Sigmoid colon (tissue), 7 donors: ENCODE measurements around the gene XAB2. TPM values are rescaled to one million over a fixed set of nuclear protein-coding genes. Genes with fewer than 3 reads are reported as not detected.
A peak's percentile ranks its signal among the peaks of the same experiment; 100 is the strongest.

Source experiments
- DNase-seq: peaks from one replicate; pipeline ENCODE4 v3.0.0-alpha.2; 2019
- H3K27ac ChIP-seq, 4 donors: fragments of 200-600 bp; sonication (generic); one replicate each; pipeline ENCODE4 v1.5.1; 2016 to 2019; ENCODE audit warnings: mild to moderate bottlenecking in 1 of 4
- H3K27me3 ChIP-seq, 3 donors: fragments of 200-600 bp; sonication (generic); one replicate each; pipeline ENCODE4 v1.5.1; 2019; ENCODE audit warnings: mild to moderate bottlenecking in 1 of 3
- H3K36me3 ChIP-seq, 4 donors: fragments of 200-600 bp; sonication (generic); one replicate each; pipeline ENCODE4 v1.5.1; 2016 to 2019
- H3K4me1 ChIP-seq, 4 donors: fragments of 200-600 bp; sonication (generic); one replicate each; pipeline ENCODE4 v1.5.1; 2017 to 2019
- H3K4me3 ChIP-seq, 4 donors: fragments of 200-600 bp; sonication (generic); one replicate each; pipeline ENCODE4 v1.5.1; 2017 to 2019; ENCODE audit warnings: mild to moderate bottlenecking in 2 of 4, moderate library complexity in 1 of 4
- H3K9me3 ChIP-seq, 4 donors: fragments of 200-600 bp in 3 of 4; sonication (generic) in 3 of 4; one replicate each; pipeline versions ENCODE4 v1.5.1 to v1.6.1; 2013 to 2019
- EP300 ChIP-seq, 4 donors: sonication (generic); formaldehyde crosslinking; IDR thresholded peaks; one replicate each; pipeline ENCODE4 v1.6.1; 2017; ENCODE audit warnings: antibody characterized with exemption in 4 of 4
- POLR2A ChIP-seq, 2 donors: fragments of 450-650 bp; IDR thresholded peaks; one replicate each; pipeline ENCODE4 v1.6.1; 2016; ENCODE audit warnings: antibody characterized with exemption in 2 of 2, mild to moderate bottlenecking in 2 of 2, moderate library complexity in 2 of 2
- POLR2AphosphoS5 ChIP-seq, 4 donors: sonication (generic); formaldehyde crosslinking; IDR thresholded peaks; one replicate each; pipeline ENCODE4 v1.6.1; 2017; ENCODE audit warnings: antibody characterized with exemption in 4 of 4
- WGBS, 2 donors: extraction: QIAGEN DNeasy Blood & Tissue Kit; methylation state at CpG; one replicate each; pipeline ENCODE4 v1.1.7; 2013; 5-methylcytosine and 5-hydroxymethylcytosine counted together
- intact Hi-C: fragments of 100-400 bp; cut with DNase I; formaldehyde crosslinking; loops from one replicate; pipeline ENCODE4 v1.15.1; 2023
- polyA plus RNA-seq, 3 donors: library from polyadenylated mRNA; stranded (reverse); fragments of 200-250 nt; gene quantifications; one replicate each; pipeline ENCODE4 v1.2.3, GENCODE V29; 2013
- total RNA-seq, 4 donors: library from RNA; depleted of rRNA; stranded (reverse); fragments of >200 nt; gene quantifications; one replicate each; pipeline ENCODE4 v1.1.0, GENCODE V29; 2016
- TF ChIP-seq, protein P1 (sequence below), 4 experiments: fragments of 450-650 bp in 3 of 4; fragments of 200-600 bp in 1 of 4; IDR thresholded peaks; one replicate each; pipeline ENCODE4 v1.5.1; 2016 to 2019; ENCODE audit warnings: antibody characterized with exemption in 4 of 4, mild to moderate bottlenecking in 3 of 4, moderate library complexity in 2 of 4
- donor health status: healthy with polysubstance abuse.
- donor health status: Bipolar disorder and iron deficiency.
- donor health status: healthy.

XAB2 gene
- total and polyA plus RNA-seq, 7 donors: 9.7 to 38.3 (median 29.9) TPM

DNA sequence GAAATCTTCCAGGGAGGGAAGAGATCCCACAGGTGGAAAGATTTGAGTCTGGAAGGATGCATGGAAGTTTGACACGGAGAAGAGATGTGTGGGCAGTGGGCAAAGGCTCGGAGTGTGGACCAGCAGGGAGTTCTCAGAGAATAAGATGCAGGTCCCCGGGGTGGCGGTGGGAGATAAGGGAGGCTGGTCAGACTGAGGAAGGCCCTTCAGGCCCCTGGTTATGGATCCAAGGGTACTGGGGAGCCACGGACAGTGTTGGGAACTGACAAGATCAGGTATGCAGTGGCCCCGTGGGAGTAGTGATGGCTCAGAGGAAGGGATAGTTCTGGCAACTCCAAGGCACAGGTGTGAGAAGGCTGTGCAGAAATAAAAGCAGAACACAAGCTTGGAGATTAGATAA, 31.2 kb downstream of the XAB2 start:
- no peak for DNase-seq
- Histone ChIP-seq H3K4me1 (peaks cover 0 to 11% (median 8%) of the 10 kb centered on the region in 4 donors), H3K9me3 (no peaks in the 10 kb centered on the region), H3K36me3 (no peaks in the 10 kb centered on the region), H3K27me3 (peaks cover 20 to 84% (median 25%) of the 10 kb centered on the region in 3 donors), H3K4me3 (no peak overlapping the region), H3K27ac (no peak overlapping the region)
- 82 to 85% methylated on average over 6 of the region's 6 CpGs for WGBS, 2 donors
- intact Hi-C loops: no loop called here
- TF ChIP-seq POLR2A (IDR thresholded peaks at IDR 0.05) (no peak), EP300 (IDR thresholded peaks at IDR 0.05) (no peak), POLR2AphosphoS5 (IDR thresholded peaks at IDR 0.05) (no peak)
- TF ChIP-seq, protein P1, sequence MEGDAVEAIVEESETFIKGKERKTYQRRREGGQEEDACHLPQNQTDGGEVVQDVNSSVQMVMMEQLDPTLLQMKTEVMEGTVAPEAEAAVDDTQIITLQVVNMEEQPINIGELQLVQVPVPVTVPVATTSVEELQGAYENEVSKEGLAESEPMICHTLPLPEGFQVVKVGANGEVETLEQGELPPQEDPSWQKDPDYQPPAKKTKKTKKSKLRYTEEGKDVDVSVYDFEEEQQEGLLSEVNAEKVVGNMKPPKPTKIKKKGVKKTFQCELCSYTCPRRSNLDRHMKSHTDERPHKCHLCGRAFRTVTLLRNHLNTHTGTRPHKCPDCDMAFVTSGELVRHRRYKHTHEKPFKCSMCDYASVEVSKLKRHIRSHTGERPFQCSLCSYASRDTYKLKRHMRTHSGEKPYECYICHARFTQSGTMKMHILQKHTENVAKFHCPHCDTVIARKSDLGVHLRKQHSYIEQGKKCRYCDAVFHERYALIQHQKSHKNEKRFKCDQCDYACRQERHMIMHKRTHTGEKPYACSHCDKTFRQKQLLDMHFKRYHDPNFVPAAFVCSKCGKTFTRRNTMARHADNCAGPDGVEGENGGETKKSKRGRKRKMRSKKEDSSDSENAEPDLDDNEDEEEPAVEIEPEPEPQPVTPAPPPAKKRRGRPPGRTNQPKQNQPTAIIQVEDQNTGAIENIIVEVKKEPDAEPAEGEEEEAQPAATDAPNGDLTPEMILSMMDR (IDR thresholded peaks at IDR 0.05): no peak

DNA sequence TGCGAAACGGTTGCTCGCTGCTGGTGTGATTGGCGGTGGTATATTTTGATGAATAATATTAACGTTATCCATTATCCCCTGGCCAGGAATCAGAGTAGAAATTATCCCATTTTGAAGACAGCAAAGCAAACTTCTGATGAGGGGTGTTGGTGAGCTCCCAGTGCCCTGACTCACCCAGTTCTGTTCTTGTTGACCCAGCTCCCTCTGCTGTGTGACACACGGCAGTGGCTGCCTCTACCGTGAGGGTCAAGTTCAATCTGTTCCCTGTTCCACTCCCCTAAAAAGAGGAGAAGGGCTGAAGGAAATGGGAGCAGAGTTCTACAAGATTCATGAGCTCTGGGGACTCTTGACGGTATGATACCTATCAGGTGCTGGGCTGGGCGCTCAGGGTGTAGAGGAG, 31.7 kb downstream of the XAB2 start:
- no peak for DNase-seq
- Histone ChIP-seq H3K4me1 (peaks cover 0 to 11% (median 8%) of the 10 kb centered on the region in 4 donors), H3K36me3 (no peaks in the 10 kb centered on the region), H3K9me3 (no peaks in the 10 kb centered on the region), H3K27ac (no peak overlapping the region), H3K4me3 (no peak overlapping the region), H3K27me3 (peaks cover 20 to 84% (median 25%) of the 10 kb centered on the region in 3 donors)
- intact Hi-C loops: no loop called here
- 80 to 82% methylated on average over 9 of the region's 9 CpGs for WGBS, 2 donors
- TF ChIP-seq POLR2AphosphoS5 (IDR thresholded peaks at IDR 0.05) (no peak), POLR2A (IDR thresholded peaks at IDR 0.05) (no peak), EP300 (IDR thresholded peaks at IDR 0.05) (no peak)
- TF ChIP-seq, protein P1 (IDR thresholded peaks at IDR 0.05): no peak

DNA sequence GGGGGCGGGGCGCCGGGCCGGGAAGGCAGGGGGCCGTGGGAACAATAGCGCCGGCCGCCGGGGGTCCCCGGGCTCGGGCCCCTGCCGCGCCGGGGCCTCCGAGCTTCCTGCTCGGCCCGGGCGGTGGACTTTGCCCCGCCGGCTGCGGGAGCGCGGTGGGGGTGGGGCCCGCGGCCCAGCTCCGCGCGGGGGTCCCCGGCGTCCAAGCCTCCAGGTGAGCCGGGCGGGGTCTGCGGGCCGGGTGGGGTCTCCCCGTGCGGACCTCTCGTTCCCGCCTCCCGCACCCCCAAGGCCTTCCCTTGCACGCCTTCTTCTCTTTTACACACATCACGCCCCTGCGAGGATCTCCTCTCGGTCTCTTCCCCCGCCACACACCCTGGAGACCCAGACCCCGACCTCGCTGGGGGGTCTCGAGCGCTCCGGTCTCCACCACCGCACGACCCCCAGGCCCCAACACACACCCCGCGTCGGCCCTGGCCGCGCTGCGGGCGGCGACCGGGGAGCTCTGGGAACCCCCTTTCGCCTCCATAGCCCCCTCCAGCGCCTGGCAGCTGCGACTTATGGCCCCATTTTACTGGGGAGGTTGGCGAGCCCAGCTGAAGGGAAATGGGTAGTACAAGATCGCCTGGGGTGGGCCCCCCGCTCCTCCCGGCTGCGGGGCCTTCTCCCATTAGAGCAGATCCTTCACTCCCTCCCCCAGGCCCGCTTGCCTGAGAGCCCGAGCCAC, 33.0 kb downstream of the XAB2 start:
- Histone ChIP-seq H3K27me3 (peaks cover 20 to 84% (median 25%) of the 10 kb centered on the region in 3 donors), H3K4me3 (peak overlapping the region in 3 of 4 donors; percentile 24 to 31 (median 30)), H3K9me3 (no peaks in the 10 kb centered on the region), H3K4me1 (peaks cover 0 to 11% (median 8%) of the 10 kb centered on the region in 4 donors), H3K36me3 (no peaks in the 10 kb centered on the region), H3K27ac (no peak overlapping the region)
- TF ChIP-seq POLR2AphosphoS5 (IDR thresholded peaks at IDR 0.05) (no peak), EP300 (IDR thresholded peaks at IDR 0.05) (no peak), POLR2A (IDR thresholded peaks at IDR 0.05) (no peak)
- TF ChIP-seq, protein P1 (IDR thresholded peaks at IDR 0.05): no peak
- WGBS, 2 donors: 1 to 2% methylated on average over 70 of the region's 70 CpGs
- intact Hi-C loops: no loop called here
- DNase-seq: no peak

DNA sequence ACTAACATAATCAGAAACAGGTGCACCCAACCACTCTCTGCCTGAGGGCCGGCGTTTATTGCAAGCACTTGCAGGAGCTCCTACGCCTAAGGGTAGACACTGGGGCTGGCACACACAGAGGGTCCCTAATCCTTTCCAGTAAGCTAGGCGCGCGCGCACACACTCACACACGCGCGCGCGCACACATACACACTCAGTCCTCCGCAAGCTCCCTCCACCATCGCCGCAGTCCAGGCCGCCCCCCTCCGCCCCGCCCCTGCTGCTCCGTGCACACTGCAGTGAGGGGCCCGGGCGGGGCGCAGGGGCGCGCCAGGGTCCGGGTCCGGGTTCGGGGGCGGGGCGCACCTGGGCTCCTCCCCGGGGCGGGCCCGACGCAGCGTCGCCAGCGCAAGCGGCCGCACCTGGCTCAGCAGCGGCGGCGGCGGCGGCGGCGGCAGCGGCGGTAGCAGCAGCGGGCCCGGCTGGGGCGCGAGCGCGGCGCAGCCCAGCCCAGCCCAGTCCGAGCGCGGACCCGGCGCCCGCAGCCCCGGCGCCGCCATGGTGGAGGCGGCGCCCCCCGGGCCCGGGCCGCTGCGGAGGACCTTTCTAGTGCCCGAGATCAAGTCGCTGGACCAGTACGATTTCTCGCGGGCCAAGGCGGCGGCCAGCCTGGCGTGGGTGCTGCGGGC, 33.7 kb downstream of the XAB2 start, which contains the start of gene CAMSAP3:
TSS of gene CAMSAP3 (plus strand) at position 398 of the 668 bp plus-strand sequence. CDS start at position 538, 140 bp downstream.
- H3K36me3 ChIP-seq: no peaks in the 10 kb centered on the region
- H3K27me3 ChIP-seq: peaks cover 20 to 84% (median 25%) of the 10 kb centered on the region in 3 donors
- intact Hi-C loops: no loop called here
- 1% methylated on average over 78 of the region's 78 CpGs for WGBS, 2 donors
- no peak for DNase-seq
- no peaks in the 10 kb centered on the region for H3K9me3 ChIP-seq
- peak within 1 kb of the TSS in 3 of 4 donors; percentile 24 to 31 (median 30) for H3K4me3 ChIP-seq
- peaks cover 0 to 11% (median 8%) of the 10 kb centered on the region in 4 donors for H3K4me1 ChIP-seq
- H3K27ac ChIP-seq: no peak within 1 kb of the TSS
- TF ChIP-seq POLR2AphosphoS5 (IDR thresholded peaks at IDR 0.05): no peak
- no peak for TF ChIP-seq POLR2A (IDR thresholded peaks at IDR 0.05)
- TF ChIP-seq, protein P1 (IDR thresholded peaks at IDR 0.05): no peak
- TF ChIP-seq EP300 (IDR thresholded peaks at IDR 0.05): no peak
